ENCODE results near the gene AP2M1. TPM values are rescaled to one million over a fixed set of nuclear protein-coding genes. Genes with fewer than 3 reads are reported as not detected.
A peak's percentile ranks its signal among the peaks of the same experiment; 100 is the strongest.

AP2M1 gene
- total and polyA plus RNA-seq, 2 of the 8 experiments (the other 6 are each of a cell fraction or from before 2014, with no cell fraction given), result 403 to 454 TPM

DNA sequence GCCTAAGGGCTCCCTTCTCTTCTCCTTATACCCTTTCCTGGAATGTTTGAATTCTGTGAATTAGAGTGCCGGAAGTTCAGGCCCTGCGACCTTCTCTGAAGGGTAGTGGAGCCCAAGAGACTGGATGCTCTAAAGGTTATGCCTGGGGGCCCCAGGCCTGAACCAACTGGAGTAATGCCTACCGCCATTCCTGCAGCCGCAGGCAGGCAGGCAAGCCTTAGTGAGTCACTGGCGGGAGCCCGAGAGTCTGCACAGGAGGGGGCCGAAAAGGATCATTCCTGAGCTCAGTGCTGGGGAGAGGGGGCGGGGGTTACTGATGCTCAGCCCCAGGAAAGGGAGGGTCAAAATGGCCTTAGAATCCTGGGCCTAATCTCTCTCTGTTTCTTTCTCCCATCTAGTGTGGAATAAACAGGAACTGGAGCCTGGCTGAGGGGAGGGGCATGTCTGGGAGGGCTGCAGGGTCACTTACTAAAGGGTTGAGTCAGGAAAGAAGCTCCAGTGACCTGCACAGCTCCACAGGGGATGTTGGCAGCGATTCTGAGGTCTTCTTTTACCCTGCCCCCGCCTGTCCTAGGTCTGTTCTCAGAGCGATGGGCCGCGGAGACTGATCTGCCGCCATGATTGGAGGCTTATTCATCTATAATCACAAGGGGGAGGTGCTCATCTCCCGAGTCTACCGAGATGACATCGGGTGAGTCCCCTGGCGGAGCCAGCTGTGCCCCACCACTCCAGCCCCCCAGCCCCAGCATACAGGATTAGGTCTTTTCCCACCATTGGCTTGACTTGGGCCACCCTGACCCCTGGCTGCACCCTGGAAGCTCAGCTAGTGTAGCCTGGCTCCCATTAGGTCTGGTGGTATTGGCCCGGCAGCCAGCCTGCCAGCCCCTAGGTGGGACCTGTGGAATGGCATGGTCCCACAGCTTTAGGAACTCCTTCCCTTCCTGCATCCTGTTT lies 2.0 kb downstream of the AP2M1 start (continued):
- TF ChIP-seq TAF1 (IDR thresholded peaks at IDR 0.05; ENCODE audit: low read depth, low read length) (peak; percentile 51; the same call in 1 of the 2 replicates), SP1 (IDR thresholded peaks at IDR 0.05; ENCODE audit: low read depth, low read length) (peak; percentile 47; the same call in 1 of the 2 replicates), JUND (IDR thresholded peaks at IDR 0.05; ENCODE audit: low read length) (peak; percentile 79), NRF1 (IDR thresholded peaks at IDR 0.05; ENCODE audit: low read depth, low read length) (no peak), POLR2AphosphoS5 (IDR thresholded peaks at IDR 0.05; ENCODE audit: low read depth, low read length) (peak; percentile 47; the same call in 1 of the 2 replicates), KDM5A (IDR thresholded peaks at IDR 0.05; ENCODE audit: low read length) (no peak), EP300 (IDR thresholded peaks at IDR 0.05; ENCODE audit: borderline replicate concordance in 1 of 2, low read depth in 2 of 2, low read length in 2 of 2) (peak in 1 of 2 experiments; percentile 7; a peak in 1 of 3 replicates), JUN (IDR thresholded peaks at IDR 0.05; ENCODE audit: low read depth, low read length) (no peak), TBP (IDR thresholded peaks at IDR 0.05; ENCODE audit: low read depth, low read length) (peak; percentile 63; the same call in 1 of the 2 replicates), RBBP5 (IDR thresholded peaks at IDR 0.05; ENCODE audit: borderline replicate concordance, low read depth, low read length) (peak; percentile 90; the same call in 1 of the 2 replicates), GABPA (IDR thresholded peaks at IDR 0.05; ENCODE audit: borderline replicate concordance, insufficient read depth, low read length) (0 out of 2 replicates have a peak, but pooled peaks have one; percentile 23), EZH2 (IDR thresholded peaks at IDR 0.05; ENCODE audit: low read depth, low read length, severe bottlenecking) (no peak)
